H9 (cell line): ENCODE measurements around the gene SYCP2L. TPM values are rescaled to one million over a fixed set of nuclear protein-coding genes. Genes with fewer than 3 reads are reported as not detected.

Experiments used
- DNase-seq: peaks from one replicate; pipeline ENCODE4 v3.0.0-alpha.2; 2017
- H2AFZ ChIP-seq: one replicate; pipeline ENCODE4 v1.6.1; 2013; ENCODE audit warnings: mild to moderate bottlenecking, low read length, control low read depth, moderate library complexity
- H2AK5ac ChIP-seq: 2 replicates; pipeline ENCODE4 v1.6.1; 2013; ENCODE audit warnings: low read length, control low read depth, mixed read lengths; ENCODE audit not compliant: insufficient read length
- H2BK120ac ChIP-seq: one replicate; pipeline ENCODE4 v1.6.1; 2013; ENCODE audit warnings: low read depth, mild to moderate bottlenecking, low read length, control low read depth, inconsistent platforms; ENCODE audit not compliant: poor library complexity, severe bottlenecking
- H2BK12ac ChIP-seq: 2 replicates; pipeline ENCODE4 v1.6.1; 2013; ENCODE audit warnings: low read length, control low read depth, mixed read lengths, low read depth; ENCODE audit not compliant: insufficient read length
- H2BK15ac ChIP-seq: 2 replicates; pipeline ENCODE4 v1.6.1; 2013; ENCODE audit warnings: low read depth, low read length, control low read depth
- H2BK20ac ChIP-seq: one replicate; pipeline ENCODE4 v1.6.1; 2013; ENCODE audit warnings: low read depth, mild to moderate bottlenecking, low read length, control low read depth, inconsistent platforms; ENCODE audit not compliant: poor library complexity, severe bottlenecking
- H2BK5ac ChIP-seq: 2 replicates; pipeline ENCODE4 v1.6.1; 2013; ENCODE audit warnings: low read length, control low read depth, mixed read lengths; ENCODE audit not compliant: insufficient read length
- H3K14ac ChIP-seq: 2 replicates; pipeline ENCODE4 v1.6.1; 2013; ENCODE audit warnings: low read length, control low read depth; ENCODE audit not compliant: insufficient read depth
- H3K18ac ChIP-seq: 2 replicates; pipeline ENCODE4 v1.6.1; 2013; ENCODE audit warnings: low read depth, mild to moderate bottlenecking, mixed read lengths, low read length, control low read depth; ENCODE audit not compliant: insufficient read length
- H3K23ac ChIP-seq: 2 replicates; pipeline ENCODE4 v1.6.1; 2013; ENCODE audit warnings: low read length, control low read depth, mixed read lengths, low read depth; ENCODE audit not compliant: insufficient read length
- H3K23me2 ChIP-seq: 2 replicates; pipeline ENCODE4 v1.6.1; 2013; ENCODE audit warnings: low read depth, mild to moderate bottlenecking, mixed read lengths, low read length, control low read depth; ENCODE audit not compliant: insufficient read length, poor library complexity, severe bottlenecking
- H3K27ac ChIP-seq: 2 replicates; pipeline ENCODE4 v1.5.1; 2013; ENCODE audit warnings: low read length, control low read depth, mixed read lengths, low read depth; ENCODE audit not compliant: insufficient read length
- H3K27me3 ChIP-seq: 2 replicates; pipeline ENCODE4 v1.6.1; 2013; ENCODE audit warnings: low read length, control low read depth, inconsistent platforms; ENCODE audit not compliant: insufficient read depth
- H3K4ac ChIP-seq: 2 replicates; pipeline ENCODE4 v1.6.1; 2013; ENCODE audit warnings: low read depth, mild to moderate bottlenecking, control low read depth, inconsistent platforms, low read length, moderate library complexity
- H3K4me1 ChIP-seq: 2 replicates; pipeline ENCODE4 v1.6.1; 2013; ENCODE audit warnings: low read length, control low read depth, inconsistent platforms; ENCODE audit not compliant: insufficient read depth
- H3K4me2 ChIP-seq: 2 replicates; pipeline ENCODE4 v1.6.1; 2013; ENCODE audit warnings: low read length, control low read depth, mixed read lengths; ENCODE audit not compliant: insufficient read length, insufficient read depth
- H3K56ac ChIP-seq: 2 replicates; pipeline ENCODE4 v1.6.1; 2013; ENCODE audit warnings: low read depth, mild to moderate bottlenecking, mixed read lengths, low read length, control low read depth; ENCODE audit not compliant: insufficient read length
- H3K79me1 ChIP-seq: 2 replicates; pipeline ENCODE4 v1.6.1; 2013; ENCODE audit warnings: low read depth, mild to moderate bottlenecking, moderate library complexity, low read length, control low read depth, inconsistent platforms; ENCODE audit not compliant: insufficient read depth, poor library complexity, severe bottlenecking
- H3K79me2 ChIP-seq: 2 replicates; pipeline ENCODE4 v1.6.1; 2013; ENCODE audit warnings: low read length, control low read depth, inconsistent platforms; ENCODE audit not compliant: insufficient read depth
- H3K9ac ChIP-seq: 2 replicates; pipeline ENCODE4 v1.6.1; 2013; ENCODE audit warnings: low read length, control low read depth, mixed read lengths; ENCODE audit not compliant: insufficient read length; ENCODE audit errors: extremely low read depth
- H3K9me3 ChIP-seq: one replicate; pipeline ENCODE4 v1.6.1; 2013; ENCODE audit warnings: low read depth, low read length, inconsistent platforms; ENCODE audit not compliant: control insufficient read depth
- H3T11ph ChIP-seq: one replicate; pipeline ENCODE4 v1.6.1; 2013; ENCODE audit warnings: mild to moderate bottlenecking, low read length, control low read depth, inconsistent platforms
- H4K20me1 ChIP-seq: one replicate; pipeline ENCODE4 v1.6.1; 2013; ENCODE audit not compliant: control insufficient read depth, insufficient read length, insufficient read depth
- H4K5ac ChIP-seq: 2 replicates; pipeline ENCODE4 v1.6.1; 2013; ENCODE audit warnings: low read depth, mild to moderate bottlenecking, mixed read lengths, low read length, control low read depth; ENCODE audit not compliant: insufficient read length
- H4K8ac ChIP-seq: replicated peaks from 2 replicates; pipeline ENCODE4 v1.6.1; 2013; ENCODE audit warnings: low read length, control low read depth, mixed read lengths, low read depth; ENCODE audit not compliant: insufficient read length
- H4K91ac ChIP-seq: 2 replicates; pipeline ENCODE4 v1.6.1; 2013; ENCODE audit warnings: low read depth, mild to moderate bottlenecking, moderate library complexity, mixed read lengths, low read length, control low read depth; ENCODE audit not compliant: insufficient read length
- H3K27ac Mint-ChIP-seq, 3 experiments: 2 replicates in 2 of 3; 3 replicates in 1 of 3; pipeline ENCODE4 v1.8.0; 2020 to 2021; ENCODE audit warnings: mixed read lengths in 3 of 3, mild to moderate bottlenecking in 1 of 3, moderate library complexity in 1 of 3
- H3K27me3 Mint-ChIP-seq: 2 replicates; pipeline ENCODE4 v1.8.0; 2021; ENCODE audit warnings: low read depth, mild to moderate bottlenecking, moderate library complexity, mixed read lengths
- H3K36me3 Mint-ChIP-seq, 3 experiments: 2 replicates in 2 of 3; 3 replicates in 1 of 3; pipeline ENCODE4 v1.8.0; 2020 to 2021; ENCODE audit warnings: low read depth in 3 of 3, mixed read lengths in 3 of 3; ENCODE audit not compliant: insufficient read depth in 1 of 3
- H3K4me1 Mint-ChIP-seq, 2 experiments: 2 replicates each; pipeline ENCODE4 v1.8.0; 2020; ENCODE audit warnings: mixed read lengths in 2 of 2
- H3K4me3 Mint-ChIP-seq, 2 experiments: 2 replicates in 1 of 2; 3 replicates in 1 of 2; pipeline ENCODE4 v1.8.0; 2020 to 2021; ENCODE audit warnings: mild to moderate bottlenecking in 2 of 2, mixed read lengths in 2 of 2, moderate library complexity in 1 of 2
- H3K9me3 Mint-ChIP-seq, 2 experiments: 2 replicates in 1 of 2; 3 replicates in 1 of 2; pipeline ENCODE4 v1.8.0; 2020; ENCODE audit warnings: mild to moderate bottlenecking in 2 of 2, mixed read lengths in 2 of 2, moderate library complexity in 1 of 2
- WGBS: extraction: QIAGEN DNeasy Blood & Tissue Kit; methylation state at CpG from one replicate; pipeline ENCODE4 v1.1.7; 2013; ENCODE audit warnings: missing lambda C conversion rate, low lambda C conversion rate, mixed read lengths; ENCODE audit not compliant: insufficient read length; ENCODE audit errors: extremely low coverage; 5-methylcytosine and 5-hydroxymethylcytosine counted together
- total RNA-seq: library from RNA; stranded (reverse); gene quantifications from 2 replicates; pipeline ENCODE4 v1.2.1, GENCODE V29; 2021
- TF ChIP-seq, protein P1 (sequence below): fragments of 200-600 bp; sonication (generic); conservative IDR thresholded peaks from 3 replicates; pipeline ENCODE4 v1.8.0; 2021; ENCODE audit warnings: antibody characterized with exemption, mild to moderate bottlenecking

Gene SYCP2L
- total RNA-seq, 1 experiment from 2014 or later = 3.5 TPM

DNA sequence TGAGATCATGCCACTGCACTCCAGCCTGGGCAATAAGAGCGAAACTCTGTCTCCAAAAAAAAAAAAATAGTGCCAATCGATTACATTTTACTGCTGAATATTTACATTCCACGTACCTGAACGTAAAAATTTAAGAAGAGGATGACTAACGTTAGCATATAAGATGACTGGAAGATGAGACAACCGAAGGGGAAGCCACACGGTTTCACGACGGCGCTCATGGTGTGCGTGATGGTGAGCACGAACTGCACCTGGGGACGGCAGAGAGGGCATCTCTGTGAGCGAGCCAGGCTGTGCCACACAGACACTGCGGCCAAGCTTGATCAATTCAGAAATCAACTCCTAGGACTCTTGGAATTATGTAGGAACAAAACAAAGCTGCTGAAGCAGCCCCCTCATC is 102.7 kb downstream of the SYCP2L start:
- H4K20me1 ChIP-seq = no peaks in the 10 kb centered on the region
- TF ChIP-seq, protein P1, sequence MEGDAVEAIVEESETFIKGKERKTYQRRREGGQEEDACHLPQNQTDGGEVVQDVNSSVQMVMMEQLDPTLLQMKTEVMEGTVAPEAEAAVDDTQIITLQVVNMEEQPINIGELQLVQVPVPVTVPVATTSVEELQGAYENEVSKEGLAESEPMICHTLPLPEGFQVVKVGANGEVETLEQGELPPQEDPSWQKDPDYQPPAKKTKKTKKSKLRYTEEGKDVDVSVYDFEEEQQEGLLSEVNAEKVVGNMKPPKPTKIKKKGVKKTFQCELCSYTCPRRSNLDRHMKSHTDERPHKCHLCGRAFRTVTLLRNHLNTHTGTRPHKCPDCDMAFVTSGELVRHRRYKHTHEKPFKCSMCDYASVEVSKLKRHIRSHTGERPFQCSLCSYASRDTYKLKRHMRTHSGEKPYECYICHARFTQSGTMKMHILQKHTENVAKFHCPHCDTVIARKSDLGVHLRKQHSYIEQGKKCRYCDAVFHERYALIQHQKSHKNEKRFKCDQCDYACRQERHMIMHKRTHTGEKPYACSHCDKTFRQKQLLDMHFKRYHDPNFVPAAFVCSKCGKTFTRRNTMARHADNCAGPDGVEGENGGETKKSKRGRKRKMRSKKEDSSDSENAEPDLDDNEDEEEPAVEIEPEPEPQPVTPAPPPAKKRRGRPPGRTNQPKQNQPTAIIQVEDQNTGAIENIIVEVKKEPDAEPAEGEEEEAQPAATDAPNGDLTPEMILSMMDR = no peak
- H2BK120ac ChIP-seq = no peak overlapping the region
- DNase-seq = no peak
- no CpG with 5 or more reads among the region's 15 CpGs for WGBS
- no peak overlapping the region for H2AK5ac ChIP-seq
- H4K8ac ChIP-seq = no peak overlapping the region
- Mint-ChIP-seq H3K27me3 (peaks cover 2% of the 10 kb centered on the region), H3K27ac (no peak overlapping the region), H3K9me3 (peaks cover 4 to 5% of the 10 kb centered on the region in 2 experiments; a peak in 4 of 5 replicates), H3K4me3 (no peak overlapping the region), H3K4me1 (peaks cover 2 to 7% of the 10 kb centered on the region in 2 experiments), H3K36me3 (peaks cover 0 to 6% (median 0%) of the 10 kb centered on the region in 3 experiments; a peak in 3 of 7 replicates)
- no peak overlapping the region for H3K27ac ChIP-seq
- H3K18ac ChIP-seq = no peak overlapping the region
- H2BK12ac ChIP-seq = no peak overlapping the region
- H3K27me3 ChIP-seq = no peaks in the 10 kb centered on the region
- H2BK5ac ChIP-seq = no peak overlapping the region
- H3K4me2 ChIP-seq = no peak overlapping the region
- no peaks in the 10 kb centered on the region for H3K23me2 ChIP-seq
- H2AFZ ChIP-seq = no peak overlapping the region
- H3K79me1 ChIP-seq = no peaks in the 10 kb centered on the region
- H3K9me3 ChIP-seq = no peaks in the 10 kb centered on the region
- no peak overlapping the region for H4K91ac ChIP-seq
- H3K14ac ChIP-seq = no peak overlapping the region
- no peaks in the 10 kb centered on the region for H3K79me2 ChIP-seq
- no peaks in the 10 kb centered on the region for H3K4me1 ChIP-seq
- H3K23ac ChIP-seq = no peak overlapping the region
- H4K5ac ChIP-seq = no peak overlapping the region
- no peak overlapping the region for H3T11ph ChIP-seq
- no peak overlapping the region for H3K56ac ChIP-seq
- H2BK15ac ChIP-seq = no peak overlapping the region
- H2BK20ac ChIP-seq = no peak overlapping the region
- H3K9ac ChIP-seq = no peak overlapping the region
- no peak overlapping the region for H3K4ac ChIP-seq
